GM12878 (cell line): ENCODE results near the gene TOB1. TPM values are rescaled to one million over a fixed set of nuclear protein-coding genes. Genes with fewer than 3 reads are reported as not detected.
"Not testable (repeated sequence)": the region's sequence is repeated elsewhere in the genome, so short reads cannot be mapped to it uniquely, and the experiment has no call there.

Source experiments
- ATAC-seq: fragments of 200-7000 bp; cut with Tn5 transposase; 3 replicates; pipeline ENCODE4 v1.9.1; 2020; ENCODE audit warnings: mild to moderate bottlenecking, moderate library complexity
- BruUV-seq: library from RNA; stranded (reverse); fragments of 400-500 nt; replicated peaks from 2 replicates; lab custom pipeline; 2021; lab: Mats Ljungman, UMichigan
- CTCF ChIA-PET: fragments of 300-600 bp; sonication (Branson Sonifier 250); formaldehyde crosslinking; extraction: SDS; loops from one replicate; lab custom pipeline; 2021; ENCODE audit warnings: inconsistent platforms; lab: Yijun Ruan, JAX
- POLR2A ChIA-PET: fragments of 350-600 bp; formaldehyde crosslinking; extraction: SDS; loops from one replicate; lab custom pipeline; 2021; ENCODE audit warnings: inconsistent platforms; lab: Charles Lee
- RAD21 ChIA-PET: fragments of 300-600 bp; sonication (Branson Sonifier 250); formaldehyde crosslinking; loops from one replicate; lab custom pipeline; 2023; ENCODE audit warnings: antibody characterized with exemption; ENCODE audit not compliant: unreplicated experiment; lab: Charles Lee
- SMC1A ChIA-PET: fragments of 300-600 bp; sonication (Branson Sonifier 250); formaldehyde crosslinking; loops from one replicate; lab custom pipeline; 2023; ENCODE audit not compliant: unreplicated experiment, uncharacterized antibody; lab: Charles Lee
- DNase-seq: peaks from one replicate; pipeline ENCODE4 v3.0.0-alpha.2; 2011; ENCODE audit warnings: low read depth, low spot score
- FAIRE-seq: peaks from 3 replicates; lab custom pipeline; 2011; peaks lifted over from hg19 to GRCh38; lab: Jason Lieb, UNC
- H2AFZ ChIP-seq: 2 replicates; pipeline ENCODE4 v1.6.0; 2011; ENCODE audit warnings: low read depth, low read length, control low read depth; ENCODE audit not compliant: control insufficient read depth
- H3K27ac ChIP-seq: 2 replicates; pipeline ENCODE4 v1.5.1; 2011; ENCODE audit warnings: control low read depth; ENCODE audit not compliant: control insufficient read depth, insufficient read depth
- H3K27me3 ChIP-seq, 2 experiments: replicated peaks in 1 of 2; 2 replicates each; pipeline versions ENCODE4 v1.6.0 to v1.6.1; 2011; ENCODE audit warnings: low read length in 1 of 2; ENCODE audit not compliant: control insufficient read depth in 2 of 2, insufficient read depth in 2 of 2
- H3K36me3 ChIP-seq, 2 experiments: 2 replicates each; pipeline ENCODE4 v1.5.1; 2011; ENCODE audit warnings: low read length in 1 of 2; ENCODE audit not compliant: control insufficient read depth in 2 of 2, insufficient read depth in 2 of 2
- H3K4me1 ChIP-seq: 2 replicates; pipeline ENCODE4 v1.6.1; 2011; ENCODE audit warnings: mild to moderate bottlenecking, low read length, moderate library complexity, mixed read lengths; ENCODE audit not compliant: control insufficient read depth, insufficient read depth
- H3K4me2 ChIP-seq: 2 replicates; pipeline ENCODE4 v1.6.0; 2011; ENCODE audit warnings: control low read depth; ENCODE audit not compliant: control insufficient read depth, insufficient read depth
- H3K4me3 ChIP-seq: fragments of 200-600 bp; sonication (generic); 2 replicates; pipeline ENCODE4 v1.5.1; 2016
- H3K79me2 ChIP-seq: 2 replicates; pipeline ENCODE4 v1.6.0; 2011; ENCODE audit warnings: low read length; ENCODE audit not compliant: control insufficient read depth, insufficient read depth
- H3K9ac ChIP-seq: 2 replicates; pipeline ENCODE4 v1.8.0; 2011; ENCODE audit warnings: low read length, control low read depth, mixed read lengths; ENCODE audit not compliant: control insufficient read depth, insufficient read depth
- H3K9me3 ChIP-seq: replicated peaks from 3 replicates; pipeline ENCODE4 v1.5.1; 2011; ENCODE audit warnings: mild to moderate bottlenecking, low read length; ENCODE audit not compliant: control insufficient read depth, insufficient read depth
- H4K20me1 ChIP-seq: 2 replicates; pipeline ENCODE4 v1.6.0; 2011; ENCODE audit not compliant: control insufficient read depth, insufficient read depth
- JUNB ChIP-seq: IDR thresholded peaks from 2 replicates; pipeline ENCODE4 v1.6.1; 2016; ENCODE audit warnings: antibody characterized with exemption, mild to moderate bottlenecking
- SUPT20H ChIP-seq: IDR thresholded peaks from 2 replicates; pipeline ENCODE4 v1.6.1; 2011; ENCODE audit warnings: low read depth, mild to moderate bottlenecking, low read length, moderate library complexity, borderline replicate concordance; ENCODE audit not compliant: control insufficient read depth
- WGBS: methylation state at CpG from one replicate; pipeline ENCODE4 v1.1.6; 2016; ENCODE audit warnings: low lambda C conversion rate; ENCODE audit not compliant: insufficient replicate concordance, insufficient coverage; ENCODE audit errors: missing lambda C conversion rate; 5-methylcytosine and 5-hydroxymethylcytosine counted together
- in situ Hi-C: fragments of 300-500 bp; cut with MboI; formaldehyde crosslinking; loops from 9 replicates; pipeline ENCODE4 v1.14.3; 2018; ENCODE audit warnings: mixed read lengths
- intact Hi-C: fragments of 100-400 bp; cut with micrococcal nuclease; formaldehyde crosslinking; loops from one replicate; pipeline ENCODE4 v1.14.2; 2022; ENCODE audit not compliant: unreplicated experiment
- polyA plus RNA-seq, 11 experiments: library from polyadenylated mRNA; depleted of rRNA in 4 of 11; unstranded in 6 of 11; stranded (reverse) in 5 of 11; fragments of >200 nt; fragmentation: Nextera tagmentation in 4 of 11; fragmentation: Illumina TruSeq in 1 of 11; extraction: Ambion mirVana in 4 of 11; extraction: Trizol in 1 of 11; gene quantifications; 1 replicate in 1 of 11; 2 replicates in 10 of 11; pipeline versions ENCODE4 v1.2.1 to v1.2.3, GENCODE V29; 2011 to 2016; ENCODE audit warnings: inconsistent platforms in 2 of 11, missing spikeins in 2 of 11, low read depth in 1 of 11
- total RNA-seq, 4 experiments: library from RNA; depleted of rRNA in 3 of 4; stranded (reverse); fragments of >200 nt in 3 of 4; fragmentation: Illumina TruSeq in 1 of 4; extraction: Trizol in 1 of 4; gene quantifications; 2 replicates each; pipeline versions ENCODE4 v1.2.1 to v1.2.3, GENCODE V29; 2013 to 2021

The TOB1 gene
- total and polyA plus RNA-seq, 10 of the 15 experiments (the other 5 are each of a cell fraction or from before 2014, with no cell fraction given): 5.0 to 32.4 (median 13.7) TPM

DNA sequence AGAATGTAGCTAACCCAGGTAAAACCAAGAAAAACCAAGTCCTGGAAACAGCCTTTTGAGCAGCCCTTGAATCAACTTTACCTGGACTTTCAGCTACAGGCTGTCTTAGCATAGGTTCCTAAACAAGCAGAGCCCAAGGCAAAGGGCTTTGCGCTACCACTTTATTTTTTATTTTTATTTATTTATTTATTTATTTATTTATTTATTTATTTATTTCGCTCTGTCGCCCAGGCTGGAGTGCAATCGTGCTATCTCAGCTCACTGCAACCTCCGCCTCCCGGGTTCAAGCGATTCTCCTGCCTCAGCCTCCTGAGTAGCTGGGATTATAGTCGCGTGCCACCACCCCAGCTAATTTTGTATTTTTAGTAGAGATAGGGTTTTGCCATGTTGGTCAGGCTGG, 10.9 kb upstream of the TOB1 start:
- ChIA-PET CTCF (interaction anchor here (0.7 kb wide), 1 partner anchor 35 kb away, joined by 4 read pairs; no protein-coding TSS in a partner anchor), POLR2A (interaction anchor here (0.6 kb wide), 1 partner anchor 152 kb away, joined by 6 read pairs; no protein-coding TSS in a partner anchor)
- H3K4me3 ChIP-seq, intact Hi-C loops, H3K27me3 ChIP-seq, FAIRE-seq, DNase-seq, H3K79me2 ChIP-seq, H3K4me1 ChIP-seq, H3K9me3 ChIP-seq, H3K9ac ChIP-seq, H4K20me1 ChIP-seq, H3K4me2 ChIP-seq, BruUV-seq, SMC1A ChIA-PET, H2AFZ ChIP-seq, H3K36me3 ChIP-seq, H3K27ac ChIP-seq, ATAC-seq, in situ Hi-C loops, RAD21 ChIA-PET: not testable (repeated sequence)
- 94% methylated on average over 9 of the region's 9 CpGs for WGBS

DNA sequence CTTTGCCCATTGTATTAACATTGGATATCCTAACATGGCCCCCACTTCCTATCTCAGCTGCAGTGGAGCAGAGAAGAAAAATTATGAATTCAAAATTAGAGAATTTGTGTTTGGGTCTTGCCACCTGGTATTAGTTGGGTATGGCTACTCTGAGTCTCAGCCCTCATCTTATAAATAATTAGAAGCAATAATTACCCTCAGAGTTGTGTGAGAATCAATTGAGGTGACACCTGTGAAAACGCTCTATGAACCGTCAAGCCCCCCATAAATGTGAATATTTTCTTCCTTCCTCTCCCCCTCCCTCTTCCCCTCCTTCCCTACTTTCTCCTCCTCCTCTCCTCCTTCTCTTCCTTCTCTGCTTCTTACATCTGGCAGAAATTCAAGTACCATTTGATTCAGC, 8.9 kb upstream of the TOB1 start:
- ChIA-PET SMC1A (interaction anchor here (1.2 to 1.5 kb wide), 2 partner anchors 14 to 21 kb away, joined by 3 to 5 read pairs; no protein-coding TSS in a partner anchor), POLR2A (interaction anchor here (0.6 kb wide), 1 partner anchor 171 kb away, joined by 10 read pairs; no protein-coding TSS in a partner anchor), CTCF (no interaction called here)
- no peaks in the 10 kb centered on the region for H4K20me1 ChIP-seq
- H3K9me3 ChIP-seq: no peaks in the 10 kb centered on the region; the same call in 2 of the 3 replicates
- ATAC-seq: no peak
- WGBS: 75% methylated on average over 2 of the region's 2 CpGs
- no peak overlapping the region for H3K9ac ChIP-seq
- intact Hi-C loops (no loop called here), in situ Hi-C loops (no loop called here)
- no peak overlapping the region for H3K4me3 ChIP-seq
- H3K36me3 ChIP-seq: no peaks in the 10 kb centered on the region
- H3K27me3 ChIP-seq: no peaks in the 10 kb centered on the region
- no TSS peak for BruUV-seq
- TF ChIP-seq JUNB: no peak
- no peak for TF ChIP-seq SUPT20H
- TF ChIP-seq, all 136 proteins: peak for 0
- H3K79me2 ChIP-seq: no peaks in the 10 kb centered on the region
- H3K4me1 ChIP-seq: peaks cover 13% of the 10 kb centered on the region
- RAD21 ChIA-PET: no interaction called here
- H2AFZ ChIP-seq: no peak overlapping the region
- no peak for DNase-seq
- no peak overlapping the region for H3K27ac ChIP-seq
- H3K4me2 ChIP-seq: no peak overlapping the region
- FAIRE-seq: no peak
